ENCODE measurements around the gene RABGGTA.

The RABGGTA gene

GRCh38 chr14:24271134-24271833, at the start of gene RABGGTA:
Gene RABGGTA (minus strand): TSS chr14:24271597. CDS start chr14:24271115, 482 bp downstream.
- DNase-seq = peak; percentile 83

DNA sequence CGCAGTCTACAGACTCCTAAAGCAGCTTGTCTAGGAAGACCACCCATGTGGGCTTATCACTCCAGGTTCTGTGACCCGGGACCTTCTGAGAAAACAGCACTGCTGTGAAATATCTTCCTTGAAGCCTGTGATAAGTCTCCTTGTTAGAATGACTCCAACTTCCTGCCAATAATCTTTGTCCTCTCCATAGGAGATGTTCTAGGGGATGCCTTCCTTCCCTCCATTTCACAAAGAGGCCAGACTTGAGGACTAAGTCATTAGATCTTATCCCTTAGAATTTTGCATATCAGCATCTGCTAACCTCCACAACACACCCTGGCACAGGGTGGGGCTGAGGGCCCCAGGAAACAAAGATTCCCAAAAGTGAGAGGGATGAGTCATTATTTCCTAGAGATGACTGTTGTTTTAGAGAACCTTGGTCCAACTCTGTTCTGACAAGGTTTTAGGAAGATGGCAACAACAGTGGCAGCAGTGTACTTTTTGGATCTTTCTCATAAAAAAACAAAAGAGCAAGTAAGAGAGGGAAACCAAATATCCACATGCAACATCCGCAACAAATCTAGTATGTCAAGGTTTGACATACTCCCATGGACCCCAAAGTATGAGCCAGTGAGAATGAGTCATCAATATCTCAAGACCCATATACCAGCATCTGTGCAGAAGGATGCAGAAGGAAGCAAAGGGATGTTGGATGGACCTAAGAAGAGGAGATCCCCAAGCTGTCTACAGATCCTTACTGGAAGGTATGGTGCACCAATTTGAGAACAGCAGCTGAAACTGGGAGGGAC, 45.9 kb upstream of the RABGGTA start:
- DNase-seq = peak; percentile 16

DNA sequence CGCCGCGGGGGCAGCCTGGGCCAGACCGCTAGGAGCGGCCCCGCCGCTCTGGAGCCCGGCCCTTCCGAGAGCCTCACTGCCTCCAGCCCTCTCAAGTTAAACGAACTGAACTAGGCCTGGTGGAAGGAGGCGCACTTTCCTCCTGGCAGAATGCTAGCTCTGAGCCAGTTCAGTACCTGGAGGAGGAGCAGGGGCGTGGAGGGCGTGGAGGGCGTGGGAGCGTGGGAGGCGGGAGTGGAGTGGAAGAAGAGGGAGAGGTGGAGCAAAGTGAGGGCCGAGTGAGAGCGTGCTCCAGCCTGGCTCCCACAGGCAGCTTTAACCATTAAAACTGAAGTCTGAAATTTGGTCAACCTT, 45.2 kb upstream of the RABGGTA start:
- no peak for DNase-seq

- DNase-seq = no peak
Observed at GRCh38 chr14:24315807-24316596, 44.6 kb upstream of the RABGGTA start.

DNA sequence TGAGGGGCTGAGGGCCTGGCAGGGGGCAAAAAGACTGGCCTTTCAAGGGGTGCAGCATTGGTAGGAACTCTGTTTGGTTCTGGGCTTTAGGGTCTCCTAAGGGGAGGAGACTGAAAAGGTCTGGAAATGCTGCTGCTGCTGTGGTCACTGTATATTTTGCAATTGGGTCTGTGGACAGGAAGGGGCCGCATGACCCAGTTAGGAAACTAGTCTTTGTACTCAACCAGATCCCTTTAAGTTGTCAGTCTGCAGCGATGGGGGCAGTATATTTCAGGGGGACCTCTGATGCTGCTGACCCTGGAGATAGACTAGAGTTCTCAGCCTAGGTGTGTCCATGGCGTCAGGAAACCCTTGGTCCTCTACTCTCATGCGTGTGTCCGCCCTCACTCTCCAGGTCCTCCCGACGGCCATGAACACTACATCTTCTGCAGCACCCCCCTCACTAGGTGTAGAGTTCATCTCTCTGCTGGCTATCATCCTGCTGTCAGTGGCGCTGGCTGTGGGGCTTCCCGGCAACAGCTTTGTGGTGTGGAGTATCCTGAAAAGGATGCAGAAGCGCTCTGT, 43.9 kb upstream of the RABGGTA start:
- DNase-seq = no peak

DNA sequence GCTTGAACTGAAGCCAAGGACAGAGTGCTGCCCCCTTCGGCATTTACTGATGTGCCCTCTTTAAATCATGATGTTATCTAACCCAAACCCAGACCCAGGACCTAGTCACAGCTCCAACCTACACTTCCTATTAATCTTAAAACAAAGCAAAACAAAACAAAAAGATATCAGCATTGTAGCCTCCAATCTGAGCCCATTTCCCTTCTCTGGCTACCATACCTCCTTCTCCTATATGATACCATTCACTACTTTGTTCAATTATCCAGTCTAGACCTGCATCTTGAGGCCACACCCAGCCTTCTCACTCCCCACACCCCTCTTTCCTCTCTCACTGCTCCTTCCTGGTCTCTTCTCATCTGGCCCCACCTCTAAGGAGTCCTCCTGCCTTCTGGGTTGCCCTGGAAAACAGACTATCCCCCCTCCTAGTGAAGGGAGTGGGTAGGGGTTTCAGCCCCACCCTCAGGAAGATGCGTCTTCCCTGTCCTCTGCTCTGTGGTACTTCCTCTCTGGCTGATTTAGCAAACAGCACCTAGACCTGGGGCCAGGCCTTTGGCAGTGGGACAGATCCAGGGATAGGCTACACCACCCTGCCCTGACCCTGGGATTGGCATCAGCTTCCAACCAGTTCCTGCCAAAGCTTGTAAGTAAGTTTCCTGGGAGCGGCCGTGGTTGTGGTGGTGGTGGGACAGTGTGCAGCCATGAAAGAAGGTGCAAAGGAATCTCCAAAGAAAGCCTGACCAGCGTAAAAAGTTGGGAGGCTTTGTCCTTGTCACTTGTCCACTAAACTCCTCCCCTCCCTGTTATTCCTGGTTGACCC, 43.2 kb upstream of the RABGGTA start:
- DNase-seq = no peak

GRCh38 chr14:24313913-24314312, 42.5 kb upstream of the RABGGTA start:
- DNase-seq = no peak

DNA sequence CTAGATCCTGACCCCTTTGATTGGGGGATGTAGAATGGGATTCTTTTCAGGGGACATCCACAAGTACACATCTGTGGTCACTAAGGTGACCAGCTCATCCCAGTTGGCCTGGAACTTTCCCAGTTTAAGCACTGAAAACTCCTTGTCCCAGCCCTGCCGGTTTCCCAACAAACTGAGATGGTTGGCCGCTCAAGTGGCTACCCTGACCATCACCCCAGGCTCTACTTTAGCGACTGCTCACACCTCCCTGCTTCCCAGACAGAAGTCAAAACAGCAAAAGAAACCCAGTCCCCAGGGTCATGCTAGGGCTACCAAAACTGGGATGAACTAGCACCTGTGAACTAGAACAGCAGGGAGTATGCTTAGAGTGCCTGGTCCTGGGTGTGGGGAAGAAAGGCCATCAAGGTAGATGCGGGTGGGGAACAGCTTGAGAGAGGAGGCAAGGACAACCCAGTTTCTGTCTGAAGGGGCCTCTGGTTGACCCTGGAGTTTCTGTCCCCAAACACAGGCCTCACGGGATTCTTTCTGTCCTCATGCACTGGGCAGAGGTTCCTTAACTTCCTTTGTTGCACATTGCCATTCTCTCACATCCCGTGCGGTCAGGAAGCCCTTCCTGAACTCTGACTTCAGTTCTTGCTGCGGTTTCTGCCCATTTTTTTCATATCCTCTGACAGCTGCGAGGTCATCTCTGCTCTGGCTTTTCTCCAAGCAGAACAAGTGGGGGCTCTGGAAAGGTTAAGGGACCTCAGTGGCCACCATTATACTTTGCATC, 41.5 kb upstream of the RABGGTA start:
- no peak for DNase-seq

GRCh38 chr14:24311837-24312615, 40.6 kb upstream of the RABGGTA start:
- no peak for DNase-seq

DNA sequence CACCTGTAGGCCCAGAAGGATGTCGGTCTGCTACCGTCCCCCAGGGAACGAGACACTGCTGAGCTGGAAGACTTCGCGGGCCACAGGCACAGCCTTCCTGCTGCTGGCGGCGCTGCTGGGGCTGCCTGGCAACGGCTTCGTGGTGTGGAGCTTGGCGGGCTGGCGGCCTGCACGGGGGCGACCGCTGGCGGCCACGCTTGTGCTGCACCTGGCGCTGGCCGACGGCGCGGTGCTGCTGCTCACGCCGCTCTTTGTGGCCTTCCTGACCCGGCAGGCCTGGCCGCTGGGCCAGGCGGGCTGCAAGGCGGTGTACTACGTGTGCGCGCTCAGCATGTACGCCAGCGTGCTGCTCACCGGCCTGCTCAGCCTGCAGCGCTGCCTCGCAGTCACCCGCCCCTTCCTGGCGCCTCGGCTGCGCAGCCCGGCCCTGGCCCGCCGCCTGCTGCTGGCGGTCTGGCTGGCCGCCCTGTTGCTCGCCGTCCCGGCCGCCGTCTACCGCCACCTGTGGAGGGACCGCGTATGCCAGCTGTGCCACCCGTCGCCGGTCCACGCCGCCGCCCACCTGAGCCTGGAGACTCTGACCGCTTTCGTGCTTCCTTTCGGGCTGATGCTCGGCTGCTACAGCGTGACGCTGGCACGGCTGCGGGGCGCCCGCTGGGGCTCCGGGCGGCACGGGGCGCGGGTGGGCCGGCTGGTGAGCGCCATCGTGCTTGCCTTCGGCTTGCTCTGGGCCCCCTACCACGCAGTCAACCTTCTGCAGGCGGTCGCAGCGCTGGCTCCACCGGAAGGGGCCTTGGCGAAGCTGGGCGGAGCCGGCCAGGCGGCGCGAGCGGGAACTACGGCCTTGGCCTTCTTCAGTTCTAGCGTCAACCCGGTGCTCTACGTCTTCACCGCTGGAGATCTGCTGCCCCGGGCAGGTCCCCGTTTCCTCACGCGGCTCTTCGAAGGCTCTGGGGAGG, 39.5 kb upstream of the RABGGTA start, which contains the start of gene LTB4R:
Gene LTB4R (plus strand): TSS at position 857 of the 959 bp plus-strand sequence. CDS start 4,150 bp downstream, outside the sequence.
- peak; percentile 60 for DNase-seq

DNA sequence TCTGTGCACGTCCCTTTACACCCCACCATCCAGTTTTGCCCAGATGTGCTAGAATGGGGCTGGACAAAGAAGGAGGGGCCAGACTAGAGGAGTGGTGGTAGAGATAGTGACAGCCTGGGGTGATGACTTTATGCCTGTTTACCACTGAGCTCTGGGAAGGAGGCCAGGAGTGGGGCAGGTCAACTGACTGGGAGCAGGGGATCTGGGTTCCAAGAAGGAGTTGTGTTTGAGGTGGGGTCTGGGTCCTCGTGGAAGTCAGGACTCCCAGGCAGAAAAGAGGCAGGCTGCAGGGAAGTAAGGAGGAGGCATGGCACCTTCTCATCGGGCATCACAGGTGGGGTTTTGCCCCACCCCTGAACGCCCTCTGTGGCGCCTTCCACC, 38.9 kb upstream of the RABGGTA start:
- no peak for DNase-seq

GRCh38 chr14:24309538-24310264, 38.3 kb upstream of the RABGGTA start, which contains the start of gene LTB4R2:
Gene LTB4R2 (plus strand): TSS chr14:24310140. CDS start chr14:24310665, 525 bp downstream.
- DNase-seq = no peak

DNA sequence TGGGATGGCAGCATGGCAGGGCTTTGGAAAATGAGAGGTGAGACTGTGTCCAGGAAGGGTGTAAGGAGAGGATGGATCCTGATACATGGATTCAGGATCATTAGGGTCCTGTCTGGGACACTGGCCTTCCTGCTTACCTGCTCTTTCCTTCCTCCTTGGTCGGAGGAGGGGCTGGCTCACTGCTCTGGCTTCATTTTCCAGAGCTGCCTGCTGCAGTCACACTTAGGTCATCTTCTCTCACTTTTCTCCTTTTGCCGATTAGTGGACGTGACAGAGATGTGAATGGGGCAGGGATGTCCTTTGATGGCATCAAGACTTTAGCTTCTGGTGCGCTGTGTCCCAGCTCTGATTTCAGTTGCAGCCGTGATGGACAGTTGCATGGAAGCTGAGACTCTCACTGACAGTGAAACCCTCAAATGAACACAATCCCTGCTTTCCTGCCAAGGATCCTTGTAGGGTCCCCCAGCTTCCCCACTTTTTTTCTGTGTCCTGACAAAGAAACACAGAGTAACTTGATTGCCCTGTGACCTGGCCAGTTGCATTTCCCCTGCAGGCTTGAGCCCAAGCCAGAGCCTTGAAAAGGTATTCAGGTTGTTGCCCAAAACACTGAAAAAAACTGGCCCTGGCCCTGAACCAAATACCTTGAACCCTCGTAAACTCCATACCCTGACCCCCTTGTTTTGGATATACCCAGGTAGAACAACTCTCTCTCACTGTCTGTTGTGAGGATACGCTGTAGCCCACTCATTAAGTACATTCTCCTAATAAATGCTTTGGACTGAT, 37.1 kb upstream of the RABGGTA start:
- no peak for DNase-seq

- peak; percentile 52 for DNase-seq
Observed at GRCh38 chr14:24307575-24308341, 36.4 kb upstream of the RABGGTA start, which contains the start of gene CIDEB. Gene CIDEB (minus strand): TSS chr14:24307977. CDS start chr14:24307858, 119 bp downstream.

DNA sequence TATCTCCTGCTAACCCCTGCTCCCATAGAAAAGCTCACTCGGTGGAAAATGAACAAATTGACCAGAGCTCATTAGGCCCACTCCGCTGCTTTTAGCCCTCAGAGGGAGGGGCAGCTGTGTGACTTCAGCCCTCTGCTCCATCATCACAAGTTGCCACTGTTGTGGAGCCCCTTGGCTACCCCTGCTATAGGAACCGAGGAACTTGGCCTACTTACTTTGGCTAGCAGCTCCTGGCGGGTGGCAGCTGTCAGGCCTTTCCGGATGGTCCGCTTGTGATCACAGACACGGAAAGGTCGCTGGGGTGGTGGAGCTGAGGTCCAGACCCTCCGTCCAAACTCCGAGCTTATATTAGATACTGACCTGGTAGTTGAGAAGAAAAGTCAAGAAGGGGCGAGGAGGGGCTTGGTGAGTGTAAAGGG, 35.8 kb upstream of the RABGGTA start:
- DNase-seq = no peak

- DNase-seq = no peak
Observed at GRCh38 chr14:24304019-24304387, 32.6 kb upstream of the RABGGTA start.
